Measurements from ENCODE around the gene DEPDC5.

DNA sequence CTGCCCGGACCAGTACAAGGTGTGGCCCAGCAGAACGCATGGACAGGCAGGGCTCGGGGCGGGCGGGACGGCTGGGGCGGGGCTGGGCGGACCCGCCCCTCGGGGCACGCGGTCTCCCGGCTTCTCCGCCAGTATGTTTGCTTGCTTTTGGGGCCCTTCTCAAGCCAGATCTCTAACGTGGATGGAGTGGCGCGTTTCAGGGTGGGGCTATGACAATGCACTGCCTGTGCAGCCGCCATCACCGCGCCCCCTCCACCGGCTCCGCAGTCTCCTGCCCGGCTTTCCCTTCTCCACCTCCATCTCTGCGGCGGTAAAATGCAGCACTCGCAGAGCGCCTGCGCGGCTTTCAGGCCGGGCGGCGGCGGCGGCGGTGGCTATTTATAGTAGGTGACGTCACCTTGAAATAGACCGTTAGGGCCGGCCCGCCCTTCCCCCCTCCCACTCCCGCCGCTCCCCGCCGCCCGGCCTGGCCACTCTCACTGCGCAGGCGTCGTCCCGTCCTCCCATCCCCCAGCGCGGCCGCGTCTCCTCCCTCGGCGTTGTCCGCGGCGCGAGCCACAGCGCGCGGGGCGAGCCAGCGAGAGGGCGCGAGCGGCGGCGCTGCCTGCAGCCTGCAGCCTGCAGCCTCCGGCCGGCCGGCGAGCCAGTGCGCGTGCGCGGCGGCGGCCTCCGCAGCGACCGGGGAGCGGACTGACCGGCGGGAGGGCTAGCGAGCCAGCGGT lies 190.3 kb downstream of the DEPDC5 start, which contains the start of gene YWHAH:
- TF ChIP-seq, protein P1, sequence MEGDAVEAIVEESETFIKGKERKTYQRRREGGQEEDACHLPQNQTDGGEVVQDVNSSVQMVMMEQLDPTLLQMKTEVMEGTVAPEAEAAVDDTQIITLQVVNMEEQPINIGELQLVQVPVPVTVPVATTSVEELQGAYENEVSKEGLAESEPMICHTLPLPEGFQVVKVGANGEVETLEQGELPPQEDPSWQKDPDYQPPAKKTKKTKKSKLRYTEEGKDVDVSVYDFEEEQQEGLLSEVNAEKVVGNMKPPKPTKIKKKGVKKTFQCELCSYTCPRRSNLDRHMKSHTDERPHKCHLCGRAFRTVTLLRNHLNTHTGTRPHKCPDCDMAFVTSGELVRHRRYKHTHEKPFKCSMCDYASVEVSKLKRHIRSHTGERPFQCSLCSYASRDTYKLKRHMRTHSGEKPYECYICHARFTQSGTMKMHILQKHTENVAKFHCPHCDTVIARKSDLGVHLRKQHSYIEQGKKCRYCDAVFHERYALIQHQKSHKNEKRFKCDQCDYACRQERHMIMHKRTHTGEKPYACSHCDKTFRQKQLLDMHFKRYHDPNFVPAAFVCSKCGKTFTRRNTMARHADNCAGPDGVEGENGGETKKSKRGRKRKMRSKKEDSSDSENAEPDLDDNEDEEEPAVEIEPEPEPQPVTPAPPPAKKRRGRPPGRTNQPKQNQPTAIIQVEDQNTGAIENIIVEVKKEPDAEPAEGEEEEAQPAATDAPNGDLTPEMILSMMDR (conservative IDR thresholded peaks at IDR 0.05): no peak
- no peak for TF ChIP-seq ZFX (IDR thresholded peaks at IDR 0.05)

All from C4-2B (cell line).